Calu3 (cell line): Measurements from ENCODE around the gene GARIN5A. TPM values are rescaled to one million over a fixed set of nuclear protein-coding genes. Genes with fewer than 3 reads are reported as not detected.

ENCODE experiments used
- BruUV-seq: library from RNA; stranded (reverse); fragments of 400-500 nt; replicated peaks from 2 replicates; lab custom pipeline; 2021; lab: Mats Ljungman, UMichigan
- CTCF ChIA-PET: fragments of 300-600 bp; sonication (Branson Sonifier 250); formaldehyde crosslinking; loops from one replicate; lab custom pipeline; 2022; ENCODE audit warnings: antibody characterized with exemption; lab: Charles Lee
- DNase-seq: peaks from one replicate; pipeline ENCODE4 v3.0.0; 2022
- H3K27ac Mint-ChIP-seq: one replicate; pipeline ENCODE4 v1.8.0; 2022; ENCODE audit warnings: mixed read lengths; ENCODE audit not compliant: unreplicated experiment
- H3K27me3 Mint-ChIP-seq: one replicate; pipeline ENCODE4 v1.8.0; 2022; ENCODE audit warnings: mixed read lengths; ENCODE audit not compliant: unreplicated experiment
- H3K36me3 Mint-ChIP-seq: one replicate; pipeline ENCODE4 v1.8.0; 2022; ENCODE audit warnings: mild to moderate bottlenecking, moderate library complexity, mixed read lengths; ENCODE audit not compliant: insufficient read depth, unreplicated experiment
- H3K4me1 Mint-ChIP-seq: one replicate; pipeline ENCODE4 v1.8.0; 2022; ENCODE audit warnings: mild to moderate bottlenecking, low read depth, mixed read lengths; ENCODE audit not compliant: unreplicated experiment
- H3K4me3 Mint-ChIP-seq: one replicate; pipeline ENCODE4 v1.8.0; 2022; ENCODE audit warnings: mild to moderate bottlenecking, low read depth, moderate library complexity, mixed read lengths; ENCODE audit not compliant: unreplicated experiment
- H3K9me3 Mint-ChIP-seq: one replicate; pipeline ENCODE4 v1.8.0; 2022; ENCODE audit warnings: low read depth, mixed read lengths; ENCODE audit not compliant: unreplicated experiment
- intact Hi-C: fragments of 100-400 bp; cut with micrococcal nuclease; formaldehyde crosslinking; loops from one replicate; pipeline ENCODE4 v1.10.0; 2022; ENCODE audit not compliant: unreplicated experiment
- total RNA-seq: library from RNA; stranded (reverse); gene quantifications from 2 replicates; pipeline ENCODE4 v1.2.3, GENCODE V29; 2022
- TF ChIP-seq, protein P1 (sequence below): fragments of 200-600 bp; IDR thresholded peaks from one replicate; pipeline ENCODE4 v1.8.0; 2022; ENCODE audit warnings: antibody characterized with exemption; ENCODE audit not compliant: unreplicated experiment

Gene GARIN5A
- total RNA-seq, 1 experiment from 2014 or later: 6.0 TPM

DNA sequence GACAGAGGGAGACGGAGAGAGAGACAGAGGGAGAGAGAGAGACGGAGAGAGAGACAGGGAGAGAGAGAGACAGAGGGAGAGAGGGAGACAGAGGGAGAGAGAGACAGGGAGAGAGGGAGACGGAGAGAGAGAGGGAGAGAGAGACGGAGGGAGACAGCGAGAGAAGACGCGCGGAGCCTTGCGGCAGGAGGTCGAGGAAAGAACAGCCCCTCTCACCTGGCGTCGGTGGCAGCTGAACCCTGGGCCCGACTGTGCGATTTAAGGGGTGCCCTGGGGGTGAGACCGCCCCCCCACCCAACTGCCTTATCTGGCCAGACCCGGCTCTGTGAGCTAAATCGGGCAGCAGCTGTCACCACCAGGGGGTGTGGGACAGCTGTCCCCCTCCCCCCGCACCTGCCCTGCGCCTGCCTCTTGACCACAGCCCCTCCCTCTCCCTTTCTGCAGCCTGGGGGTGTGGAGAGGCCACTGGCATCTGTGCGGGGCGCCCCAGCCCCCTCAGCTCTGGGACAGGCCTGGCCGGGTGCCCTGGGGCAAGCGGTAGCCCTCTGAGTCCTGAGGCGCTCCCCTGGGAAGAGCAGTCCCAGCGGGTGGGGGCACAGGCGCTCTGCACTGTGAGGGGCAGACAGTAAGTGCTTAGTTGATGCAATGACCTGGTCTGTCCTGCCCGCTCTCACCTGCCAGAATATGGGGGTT lies 23.6 kb upstream of the GARIN5A start:
- intact Hi-C loops: no loop called here
- Mint-ChIP-seq H3K27ac (no peak overlapping the region), H3K9me3 (no peaks in the 10 kb centered on the region), H3K4me3 (no peak overlapping the region), H3K4me1 (no peaks in the 10 kb centered on the region), H3K27me3 (no peaks in the 10 kb centered on the region), H3K36me3 (no peaks in the 10 kb centered on the region)
- TF ChIP-seq, protein P1, sequence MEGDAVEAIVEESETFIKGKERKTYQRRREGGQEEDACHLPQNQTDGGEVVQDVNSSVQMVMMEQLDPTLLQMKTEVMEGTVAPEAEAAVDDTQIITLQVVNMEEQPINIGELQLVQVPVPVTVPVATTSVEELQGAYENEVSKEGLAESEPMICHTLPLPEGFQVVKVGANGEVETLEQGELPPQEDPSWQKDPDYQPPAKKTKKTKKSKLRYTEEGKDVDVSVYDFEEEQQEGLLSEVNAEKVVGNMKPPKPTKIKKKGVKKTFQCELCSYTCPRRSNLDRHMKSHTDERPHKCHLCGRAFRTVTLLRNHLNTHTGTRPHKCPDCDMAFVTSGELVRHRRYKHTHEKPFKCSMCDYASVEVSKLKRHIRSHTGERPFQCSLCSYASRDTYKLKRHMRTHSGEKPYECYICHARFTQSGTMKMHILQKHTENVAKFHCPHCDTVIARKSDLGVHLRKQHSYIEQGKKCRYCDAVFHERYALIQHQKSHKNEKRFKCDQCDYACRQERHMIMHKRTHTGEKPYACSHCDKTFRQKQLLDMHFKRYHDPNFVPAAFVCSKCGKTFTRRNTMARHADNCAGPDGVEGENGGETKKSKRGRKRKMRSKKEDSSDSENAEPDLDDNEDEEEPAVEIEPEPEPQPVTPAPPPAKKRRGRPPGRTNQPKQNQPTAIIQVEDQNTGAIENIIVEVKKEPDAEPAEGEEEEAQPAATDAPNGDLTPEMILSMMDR: peak; percentile 30
- BruUV-seq: no TSS peak
- DNase-seq: peak; percentile 44
- CTCF ChIA-PET: interaction anchor here (0.8 kb wide), 1 partner anchor 11 kb away, joined by 3 read pairs; the partner anchor contains the start of gene JOSD2

DNA sequence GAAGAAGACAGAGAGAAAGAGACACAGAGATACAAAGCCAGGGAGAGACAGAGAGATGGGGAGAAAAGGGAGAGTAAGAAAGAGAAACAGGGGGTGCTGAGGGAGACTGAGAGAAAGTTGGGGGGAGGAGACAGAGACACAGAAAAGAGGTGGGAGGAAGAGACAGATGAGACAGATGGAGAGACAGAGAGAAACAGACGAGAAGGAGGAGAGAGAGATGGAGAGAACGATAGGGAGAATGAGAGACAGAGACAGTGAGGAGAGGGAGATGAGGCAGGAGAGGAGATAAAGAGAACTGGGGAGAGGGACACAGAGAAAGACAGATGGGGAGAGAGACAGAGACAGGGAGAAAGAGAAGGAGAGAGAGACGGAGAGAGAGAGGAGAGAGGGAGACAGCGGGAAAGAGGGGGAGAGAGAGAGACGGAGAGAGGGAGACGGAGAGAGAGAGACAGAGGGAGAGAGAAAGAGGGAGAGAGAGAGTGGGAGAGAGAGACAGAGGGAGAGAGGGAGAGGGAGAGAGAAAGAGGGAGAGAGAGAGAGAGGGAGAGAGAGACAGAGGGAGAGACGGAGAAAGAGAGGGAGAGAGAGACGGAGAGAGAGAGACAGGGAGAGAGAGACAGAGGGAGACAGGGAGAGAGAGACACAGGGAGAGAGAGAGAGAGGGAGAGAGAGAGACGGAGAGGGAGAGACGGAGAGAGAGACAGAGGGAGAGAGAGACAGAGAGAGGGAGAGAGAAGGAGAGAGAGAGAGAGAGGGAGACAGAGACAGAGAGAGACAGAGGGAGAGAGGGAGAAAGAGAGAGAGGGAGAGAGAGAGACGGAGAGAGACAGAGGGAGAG lies 21.8 kb upstream of the GARIN5A start:
- CTCF ChIA-PET: no interaction called here
- no peaks in the 10 kb centered on the region for H3K36me3 Mint-ChIP-seq
- no peaks in the 10 kb centered on the region for H3K27me3 Mint-ChIP-seq
- no peak overlapping the region for H3K4me3 Mint-ChIP-seq
- no peaks in the 10 kb centered on the region for H3K9me3 Mint-ChIP-seq
- no peak overlapping the region for H3K27ac Mint-ChIP-seq
- TF ChIP-seq, protein P1: no peak
- intact Hi-C loops: no loop called here
- H3K4me1 Mint-ChIP-seq: no peaks in the 10 kb centered on the region
- no peak for DNase-seq
- BruUV-seq: no TSS peak

DNA sequence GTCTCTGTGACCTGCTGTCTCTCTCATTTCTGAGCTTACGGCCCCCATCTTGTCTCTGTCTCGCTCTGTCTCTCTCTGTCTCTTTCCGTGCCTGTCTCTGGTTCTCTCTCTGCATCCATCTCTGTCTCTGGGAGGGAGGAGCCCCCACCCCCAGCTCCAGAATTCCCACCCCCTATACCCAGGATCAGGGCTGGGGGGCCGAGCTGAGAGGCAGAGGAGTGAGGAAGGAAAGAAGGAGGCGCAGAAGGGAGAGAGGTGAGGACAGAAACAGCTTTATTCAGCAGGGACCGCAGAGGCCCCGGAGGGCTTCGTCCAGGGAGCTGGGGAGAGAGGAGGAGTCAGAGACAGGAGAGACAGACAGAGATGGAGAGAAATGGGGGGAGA lies 20.4 kb upstream of the GARIN5A start:
- Mint-ChIP-seq H3K27me3 (peaks cover 9% of the 10 kb centered on the region), H3K4me1 (peaks cover 3% of the 10 kb centered on the region), H3K4me3 (no peak overlapping the region), H3K9me3 (no peaks in the 10 kb centered on the region), H3K27ac (no peak overlapping the region), H3K36me3 (peaks cover 4% of the 10 kb centered on the region)
- intact Hi-C loops: no loop called here
- no peak for DNase-seq
- CTCF ChIA-PET: interaction anchor here (0.5 kb wide), 1 partner anchor 345 kb away, joined by 3 read pairs; no protein-coding TSS in a partner anchor
- TF ChIP-seq, protein P1: no peak
- no TSS peak for BruUV-seq

DNA sequence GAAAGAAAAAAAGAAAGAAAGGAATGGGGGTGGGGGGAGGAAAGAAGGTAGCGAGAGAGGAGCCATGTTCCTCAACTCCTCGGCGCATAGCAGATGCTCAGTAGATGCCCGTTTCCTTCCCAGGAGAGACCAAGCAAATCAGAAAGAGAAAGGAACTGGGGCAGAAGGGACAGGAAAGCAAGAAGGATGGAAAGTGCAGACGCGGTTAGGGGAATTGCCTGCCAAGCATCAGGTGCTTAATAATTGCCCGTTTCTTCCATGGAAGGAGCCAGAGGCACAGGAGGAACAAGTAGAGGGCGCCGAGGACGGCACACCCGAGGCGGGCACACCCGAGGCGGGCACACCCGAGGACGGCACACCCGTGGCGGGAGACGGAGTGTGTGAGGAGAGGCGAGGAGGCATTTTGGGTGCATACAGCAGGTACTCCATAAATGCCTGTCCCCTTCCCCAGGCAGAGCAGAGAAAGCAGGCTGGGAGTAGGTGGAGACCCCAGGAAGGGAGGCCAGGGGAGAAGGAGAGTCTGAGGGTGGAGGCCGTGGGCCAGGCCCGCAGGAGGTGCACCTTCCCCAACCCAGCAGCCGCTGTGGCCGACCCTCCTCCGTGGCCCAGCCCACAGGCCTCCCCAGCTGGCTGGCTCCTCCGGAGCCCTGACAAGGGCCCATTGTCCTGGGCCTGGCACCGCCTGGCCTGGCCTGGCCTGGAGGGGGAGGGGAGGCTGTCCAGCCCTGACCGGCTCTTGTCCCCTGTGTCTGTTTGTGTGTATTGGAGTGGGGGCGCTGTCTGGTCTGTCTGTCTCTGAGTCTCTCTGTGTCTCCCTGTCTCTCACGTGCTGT lies 19.8 kb upstream of the GARIN5A start:
- H3K4me1 Mint-ChIP-seq: peaks cover 9% of the 10 kb centered on the region
- BruUV-seq: no TSS peak
- no peaks in the 10 kb centered on the region for H3K9me3 Mint-ChIP-seq
- H3K27me3 Mint-ChIP-seq: peaks cover 15% of the 10 kb centered on the region
- CTCF ChIA-PET: interaction anchor here (0.5 kb wide), 1 partner anchor 229 kb away, joined by 3 read pairs; no protein-coding TSS in a partner anchor
- intact Hi-C loops: no loop called here
- peak; percentile 85 for DNase-seq
- H3K36me3 Mint-ChIP-seq: peaks cover 8% of the 10 kb centered on the region
- no peak overlapping the region for H3K4me3 Mint-ChIP-seq
- no peak overlapping the region for H3K27ac Mint-ChIP-seq
- TF ChIP-seq, protein P1: no peak
